ENCODE measurements around the gene PICALM.

DNA sequence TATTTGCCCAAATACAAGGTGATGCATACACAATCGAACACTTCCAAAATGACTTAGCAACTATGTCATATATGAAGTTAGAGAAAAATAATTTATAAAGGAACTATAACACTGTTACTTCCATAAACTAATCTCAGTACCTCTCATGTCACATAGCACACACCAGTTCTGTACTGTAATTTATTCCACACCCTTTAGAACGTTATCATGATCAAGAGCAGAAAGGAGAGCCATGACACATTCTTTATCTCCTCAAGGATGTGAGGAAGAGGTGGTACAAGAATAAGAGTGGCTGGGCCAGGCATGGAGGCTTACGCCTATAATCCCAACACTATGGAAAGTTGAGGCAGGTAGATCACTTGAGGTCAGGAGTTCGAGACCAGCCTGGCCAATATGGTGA is 31.1 kb downstream of the PICALM start:
- TF ChIP-seq, protein P1, sequence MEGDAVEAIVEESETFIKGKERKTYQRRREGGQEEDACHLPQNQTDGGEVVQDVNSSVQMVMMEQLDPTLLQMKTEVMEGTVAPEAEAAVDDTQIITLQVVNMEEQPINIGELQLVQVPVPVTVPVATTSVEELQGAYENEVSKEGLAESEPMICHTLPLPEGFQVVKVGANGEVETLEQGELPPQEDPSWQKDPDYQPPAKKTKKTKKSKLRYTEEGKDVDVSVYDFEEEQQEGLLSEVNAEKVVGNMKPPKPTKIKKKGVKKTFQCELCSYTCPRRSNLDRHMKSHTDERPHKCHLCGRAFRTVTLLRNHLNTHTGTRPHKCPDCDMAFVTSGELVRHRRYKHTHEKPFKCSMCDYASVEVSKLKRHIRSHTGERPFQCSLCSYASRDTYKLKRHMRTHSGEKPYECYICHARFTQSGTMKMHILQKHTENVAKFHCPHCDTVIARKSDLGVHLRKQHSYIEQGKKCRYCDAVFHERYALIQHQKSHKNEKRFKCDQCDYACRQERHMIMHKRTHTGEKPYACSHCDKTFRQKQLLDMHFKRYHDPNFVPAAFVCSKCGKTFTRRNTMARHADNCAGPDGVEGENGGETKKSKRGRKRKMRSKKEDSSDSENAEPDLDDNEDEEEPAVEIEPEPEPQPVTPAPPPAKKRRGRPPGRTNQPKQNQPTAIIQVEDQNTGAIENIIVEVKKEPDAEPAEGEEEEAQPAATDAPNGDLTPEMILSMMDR (IDR thresholded peaks at IDR 0.05; ENCODE audit: borderline replicate concordance, extremely low read depth, low read length, poor library complexity, severe bottlenecking), result no peak
- TF ChIP-seq EZH2 (IDR thresholded peaks at IDR 0.05; ENCODE audit: borderline replicate concordance, low read depth, low read length, severe bottlenecking), result no peak
